Measurements from ENCODE around the gene SERPIND1.

Gene SERPIND1

DNA sequence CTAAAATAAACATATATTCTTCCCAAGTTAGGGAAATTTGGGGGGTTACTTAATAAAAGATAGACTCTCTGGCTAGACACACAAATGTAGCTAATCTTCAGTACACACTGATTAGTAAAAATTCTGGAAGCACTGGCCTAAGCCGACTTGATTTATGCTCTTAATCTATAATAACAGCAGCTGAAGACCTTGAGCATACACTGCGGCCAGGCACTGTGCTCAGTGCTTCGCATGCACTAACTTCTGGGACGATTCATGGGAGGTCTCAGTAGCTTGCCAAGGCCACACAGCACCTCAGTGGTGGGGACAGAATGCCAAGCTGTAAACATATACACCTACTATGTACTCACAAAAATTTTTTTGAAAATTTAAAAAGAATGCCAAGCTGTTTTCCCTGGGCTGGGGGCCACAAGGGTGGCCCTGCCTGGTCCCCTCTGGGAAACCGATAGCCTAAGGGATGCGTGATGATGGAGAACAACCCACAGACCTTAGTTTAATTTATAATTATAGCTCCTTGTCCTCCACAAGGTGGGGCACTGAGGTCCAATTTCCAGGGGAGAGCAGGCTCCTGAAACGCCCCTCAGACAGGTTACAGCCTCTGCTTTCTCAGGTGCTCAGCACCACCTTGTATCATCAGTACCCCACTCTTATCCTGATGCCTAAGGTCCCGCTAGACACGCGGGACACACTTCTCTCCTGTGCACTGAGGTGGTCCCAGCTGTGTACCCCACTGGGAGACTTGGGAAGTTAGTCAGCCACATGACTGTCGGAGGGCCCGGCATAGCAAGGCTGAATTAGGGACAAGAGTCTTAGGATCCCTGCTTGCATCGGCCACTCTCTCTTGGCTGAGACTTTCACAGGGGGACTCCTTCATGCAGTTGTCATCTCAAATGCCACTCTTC, 20.1 kb downstream of the SERPIND1 start:
- DNase-seq = no peak

GRCh38 chr22:20794650-20795413, 20.9 kb downstream of the SERPIND1 start:
- DNase-seq = no peak

GRCh38 chr22:20796731-20797130, 22.8 kb downstream of the SERPIND1 start:
- no peak for DNase-seq

DNA sequence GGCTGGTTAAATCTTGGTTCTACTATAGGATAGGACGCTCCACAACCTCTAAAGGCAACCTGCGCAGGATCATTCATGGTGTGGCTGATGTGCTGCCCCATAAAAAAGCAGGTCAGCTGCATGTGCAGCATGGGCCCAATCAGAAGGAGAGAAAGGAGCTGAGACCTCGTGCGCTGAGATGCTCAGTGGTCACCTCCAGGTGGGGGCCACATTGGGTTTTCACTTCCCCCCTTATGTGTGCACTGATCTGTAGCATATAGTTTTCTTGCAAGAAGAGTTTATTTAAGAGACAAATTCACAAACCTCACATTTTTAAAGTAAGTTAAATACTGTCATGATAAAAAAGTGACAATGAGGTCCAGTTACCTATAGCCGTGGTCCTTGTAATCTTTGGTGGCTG, 24.3 kb downstream of the SERPIND1 start:
- DNase-seq = no peak

DNA sequence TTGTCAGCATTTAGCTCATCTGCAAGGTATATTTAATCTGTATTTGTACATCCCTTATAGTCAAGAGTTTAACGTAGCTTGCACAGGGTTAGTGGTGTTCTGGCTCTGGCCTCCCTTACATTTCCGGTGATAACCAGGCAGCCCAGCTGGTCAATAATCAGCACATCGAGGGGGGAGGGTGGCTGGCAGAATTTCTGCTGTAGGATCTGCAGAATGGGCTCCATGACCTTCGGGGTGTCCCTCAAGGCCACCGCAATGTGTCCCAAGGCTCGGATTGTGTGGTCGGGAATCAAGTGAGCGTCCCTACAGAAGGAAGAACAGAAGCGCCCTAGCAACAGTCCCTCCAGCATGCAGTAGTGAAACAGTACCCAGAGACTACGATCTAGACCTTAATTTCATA, 25.1 kb downstream of the SERPIND1 start:
- no peak for DNase-seq

- no peak for DNase-seq
Observed at GRCh38 chr22:20799449-20799848, 25.5 kb downstream of the SERPIND1 start.

DNA sequence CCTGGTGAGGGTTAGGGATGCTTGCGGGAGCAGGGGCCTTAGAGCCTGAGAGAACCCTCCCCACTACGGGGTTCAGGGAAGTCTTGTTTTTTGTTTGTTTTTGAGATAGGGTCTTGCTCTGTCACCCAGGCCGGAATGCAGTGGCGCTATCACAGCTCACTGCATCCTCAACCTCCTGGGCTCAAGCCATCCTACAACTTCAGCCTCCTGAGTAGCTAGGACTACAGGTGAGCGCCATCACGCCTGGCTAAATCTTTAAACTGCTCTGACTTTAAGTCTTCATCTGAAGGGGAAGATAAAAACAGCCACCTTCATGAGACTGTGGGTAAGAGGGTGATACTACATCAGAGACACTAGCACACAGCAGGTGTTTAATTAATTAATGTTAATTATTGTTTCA, 28.5 kb downstream of the SERPIND1 start:
- no peak for DNase-seq

- DNase-seq = no peak
Observed at GRCh38 chr22:20802922-20803553, 29.1 kb downstream of the SERPIND1 start.

GRCh38 chr22:20803696-20804324, 29.9 kb downstream of the SERPIND1 start:
- peak; percentile 43 for DNase-seq

- no peak for DNase-seq
Observed at GRCh38 chr22:20804650-20805049, 30.7 kb downstream of the SERPIND1 start.

DNA sequence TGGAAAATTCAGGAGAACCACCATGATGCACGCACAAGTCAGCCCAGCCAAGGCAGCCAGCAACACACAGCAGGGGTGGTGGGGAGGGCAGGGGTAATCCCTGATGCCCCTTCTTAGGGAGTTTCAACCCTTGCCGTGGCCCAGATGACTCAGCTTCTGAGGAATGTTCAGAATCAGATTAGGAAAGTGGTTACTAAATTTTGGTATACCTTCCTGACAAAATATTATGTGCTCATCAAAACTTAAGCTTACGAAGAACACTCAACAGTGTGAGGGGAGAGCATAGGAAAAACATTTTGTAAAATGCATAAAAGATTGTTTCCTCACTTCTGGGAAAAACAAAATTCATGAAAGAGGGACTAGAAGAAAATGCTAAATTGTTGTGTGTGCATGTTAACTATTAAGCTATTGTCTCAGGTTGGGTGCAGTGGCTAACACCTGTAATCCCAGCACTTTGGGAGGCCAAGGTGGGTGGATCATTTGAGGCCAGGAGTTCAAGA, 32.1 kb downstream of the SERPIND1 start:
- no peak for DNase-seq

- no peak for DNase-seq
Observed at GRCh38 chr22:20807315-20807752, 33.4 kb downstream of the SERPIND1 start.

DNA sequence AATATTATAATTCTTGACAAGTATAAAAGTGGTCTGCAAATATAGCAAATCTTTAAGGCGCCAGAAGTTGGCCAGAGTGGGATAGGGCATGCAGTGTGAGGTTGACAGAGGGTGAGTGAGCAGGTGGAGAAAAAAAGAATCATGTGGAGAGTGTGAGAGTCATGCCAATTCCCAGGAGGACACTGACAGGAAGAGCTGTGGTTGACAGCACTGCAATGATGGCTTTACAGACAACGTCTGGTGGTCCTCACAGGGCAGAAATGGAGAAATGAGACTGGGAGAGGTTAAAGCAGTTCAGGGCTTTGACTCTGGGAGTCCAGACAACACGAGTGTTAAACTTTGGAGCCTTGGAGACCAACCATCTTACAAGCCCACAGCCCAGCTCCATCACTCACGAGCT, 34.9 kb downstream of the SERPIND1 start:
- no peak for DNase-seq

DNA sequence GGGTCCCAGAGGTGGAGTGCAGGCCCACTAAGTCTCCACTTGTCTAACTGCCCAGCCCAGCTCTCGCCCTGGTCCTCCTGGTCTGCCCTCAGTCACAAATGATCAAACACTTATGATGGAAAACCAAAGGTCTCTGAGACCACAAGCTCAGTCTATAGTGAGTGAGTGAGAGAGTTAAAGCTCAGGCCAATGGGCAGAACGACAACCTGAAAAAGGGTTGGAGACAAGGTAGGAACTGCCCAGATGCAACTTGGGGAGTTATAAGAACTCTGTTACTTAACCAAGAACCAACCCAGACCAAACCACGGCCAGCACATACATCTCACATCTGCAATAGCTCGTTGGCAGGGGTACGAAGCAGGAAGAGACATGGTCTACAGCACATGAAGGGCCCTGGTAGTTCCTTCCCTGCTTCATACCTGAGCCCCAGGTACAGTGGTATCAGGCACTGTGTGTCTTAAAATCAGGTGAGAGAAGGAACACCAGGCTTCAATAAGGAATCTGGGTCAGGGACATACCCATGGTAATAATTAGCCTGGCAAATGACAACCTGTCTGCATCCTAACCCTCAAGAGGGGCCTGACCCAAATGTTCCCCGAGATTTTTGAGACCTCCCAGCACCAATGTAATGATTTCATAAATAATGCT, 35.7 kb downstream of the SERPIND1 start:
- DNase-seq = no peak

- no peak for DNase-seq
Observed at GRCh38 chr22:20810645-20811044, 36.7 kb downstream of the SERPIND1 start.

- no peak for DNase-seq
Observed at GRCh38 chr22:20811171-20811570, 37.3 kb downstream of the SERPIND1 start.

DNA sequence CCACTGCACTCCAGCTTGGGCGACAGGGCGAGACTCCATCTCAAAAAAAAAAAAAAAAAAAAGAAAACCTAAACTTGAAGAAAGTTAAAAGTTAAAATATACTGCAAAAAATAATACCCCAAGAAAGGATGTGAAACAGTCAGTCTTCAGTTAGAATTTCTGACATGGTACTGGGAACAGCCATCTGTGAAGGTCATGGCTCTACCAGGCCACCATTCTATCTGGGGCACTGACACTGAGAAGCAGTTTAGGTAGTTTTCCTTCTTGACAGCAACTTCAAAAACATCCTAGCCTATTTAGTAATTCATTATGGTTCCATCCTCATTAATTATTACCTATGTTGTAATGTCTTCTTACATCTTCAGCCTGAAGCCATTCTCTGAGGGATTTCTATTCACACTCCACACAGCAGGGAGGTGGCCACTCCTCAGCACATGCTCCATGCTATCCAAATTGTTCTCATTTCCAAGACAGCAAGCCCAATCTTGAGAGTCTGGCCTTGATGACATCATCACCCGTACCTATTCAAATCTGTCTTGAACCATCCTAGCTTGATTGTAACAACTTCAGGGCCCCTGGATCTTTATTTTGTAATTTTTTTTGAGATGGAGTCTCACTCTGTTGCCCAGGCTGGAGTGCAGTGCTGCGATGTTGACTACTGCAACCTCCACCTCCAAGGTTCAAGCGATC, 38.2 kb downstream of the SERPIND1 start:
- DNase-seq = no peak

DNA sequence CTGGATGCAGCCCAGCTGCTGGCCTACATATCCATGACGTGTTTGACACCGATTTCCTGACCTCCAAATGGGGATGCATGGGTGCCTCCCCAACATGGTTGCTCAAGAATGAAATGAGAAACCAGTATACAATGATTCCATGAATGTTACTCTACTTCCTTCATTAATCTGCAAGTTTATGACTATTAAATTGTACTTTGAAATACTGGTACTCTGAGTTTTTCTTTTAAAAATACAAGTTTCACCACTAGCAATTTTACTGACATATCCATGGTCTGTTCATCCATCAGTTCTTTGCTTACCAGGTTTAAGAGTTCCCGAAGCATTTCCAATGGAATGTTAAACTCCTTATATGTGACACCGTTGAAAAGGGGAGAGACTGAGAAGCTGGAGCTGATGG, 39.1 kb downstream of the SERPIND1 start:
- no peak for DNase-seq

DNA sequence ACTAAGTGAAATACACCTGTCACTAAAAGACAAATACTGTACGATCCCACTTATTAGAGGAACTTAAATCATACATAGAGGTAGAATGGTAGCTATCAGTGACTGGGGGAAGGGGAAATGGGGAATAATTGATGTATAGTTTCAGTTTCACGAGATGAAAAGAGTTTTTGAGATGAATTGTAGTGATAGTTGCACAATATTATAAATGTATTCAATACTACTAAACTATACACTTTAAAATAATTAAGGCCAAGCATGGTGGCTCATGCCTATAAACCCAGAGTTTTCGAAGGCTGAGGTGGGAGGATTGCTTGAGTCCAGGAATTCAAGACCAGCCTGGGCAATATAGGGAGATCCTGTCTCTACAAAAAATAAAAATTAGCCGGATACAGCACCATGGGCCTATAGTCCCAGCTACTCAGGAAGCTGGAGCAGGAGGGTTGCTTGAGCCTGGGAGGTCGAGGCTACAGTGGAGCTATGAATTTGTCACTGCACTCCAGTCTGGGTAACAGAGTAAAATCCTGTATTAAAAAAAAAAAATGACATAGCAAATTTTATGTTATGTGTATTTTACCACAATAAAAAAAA, 40.4 kb downstream of the SERPIND1 start:
- DNase-seq = no peak

- DNase-seq = no peak
Observed at GRCh38 chr22:20815477-20816050, 41.7 kb downstream of the SERPIND1 start.

GRCh38 chr22:20816559-20816958, 42.6 kb downstream of the SERPIND1 start:
- no peak for DNase-seq

Data from retina (tissue), 1 donor.